Measurements from ENCODE around the gene MAEL. TPM values are rescaled to one million over a fixed set of nuclear protein-coding genes. Genes with fewer than 3 reads are reported as not detected.

The MAEL gene
- total RNA-seq, 1 experiment from 2014 or later = not detected

DNA sequence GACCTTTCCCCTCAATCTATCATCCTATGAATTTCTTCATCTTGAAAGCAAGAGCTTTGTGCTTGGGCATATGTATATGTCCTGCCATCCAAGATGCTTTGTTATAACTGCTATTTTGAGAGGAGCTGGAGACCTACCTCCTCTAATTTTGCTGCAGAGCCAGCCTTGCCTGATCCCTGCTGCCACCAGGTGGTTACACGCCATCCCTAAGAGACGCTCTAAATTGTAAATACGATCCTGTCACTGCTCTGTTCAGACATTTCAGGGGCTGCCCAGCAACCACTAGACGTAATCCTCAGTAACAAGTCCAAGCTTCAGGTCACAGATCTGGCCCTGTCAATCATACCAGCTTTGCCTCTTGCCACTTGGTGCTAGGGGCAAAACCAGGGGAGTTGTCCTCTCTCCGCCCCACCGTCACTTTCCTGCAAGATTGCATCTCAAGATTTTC is 68.2 kb downstream of the MAEL start:
- H3K4me3 ChIP-seq (ENCODE audit: insufficient read depth, low read depth, low read length) = no peak overlapping the region
- no peaks in the 10 kb centered on the region; the same call in 1 of the 2 replicates for H3K27me3 ChIP-seq (ENCODE audit: control insufficient read depth, insufficient read depth, low read length)
- DNase-seq = peak; percentile 65
- H3K36me3 ChIP-seq (replicated peaks; ENCODE audit: control insufficient read depth, insufficient read depth, low read length) = no peaks in the 10 kb centered on the region

GRCh38 chr1:167059045-167059808 is 70.1 kb downstream of the MAEL start:
- Histone ChIP-seq H3K4me3 (ENCODE audit: insufficient read depth, low read depth, low read length) (peak overlapping the region; percentile 8; the same call in 1 of the 2 replicates), H3K36me3 (replicated peaks; ENCODE audit: control insufficient read depth, insufficient read depth, low read length) (no peaks in the 10 kb centered on the region), H3K27me3 (ENCODE audit: control insufficient read depth, insufficient read depth, low read length) (no peaks in the 10 kb centered on the region; the same call in 1 of the 2 replicates)
- peak; percentile 77 for DNase-seq

DNA sequence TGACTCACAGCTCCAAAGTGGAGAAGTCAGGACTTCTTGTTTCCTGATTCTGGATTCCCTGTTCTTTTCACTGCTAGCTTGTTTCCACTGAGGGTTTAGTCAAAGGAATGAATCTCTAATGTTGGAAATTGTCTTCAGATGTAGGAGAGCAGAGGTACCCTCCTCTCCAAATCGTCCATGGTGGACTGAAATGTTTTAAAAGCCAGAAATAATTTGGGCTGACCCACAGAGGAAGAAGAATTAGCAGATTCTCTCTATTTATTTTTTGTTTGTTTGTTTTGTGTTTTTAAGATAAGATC is 70.7 kb downstream of the MAEL start:
- DNase-seq = no peak
- H3K4me3 ChIP-seq (ENCODE audit: insufficient read depth, low read depth, low read length) = no peak overlapping the region
- no peaks in the 10 kb centered on the region for H3K36me3 ChIP-seq (replicated peaks; ENCODE audit: control insufficient read depth, insufficient read depth, low read length)
- H3K27me3 ChIP-seq (ENCODE audit: control insufficient read depth, insufficient read depth, low read length) = no peaks in the 10 kb centered on the region; the same call in 1 of the 2 replicates

DNA sequence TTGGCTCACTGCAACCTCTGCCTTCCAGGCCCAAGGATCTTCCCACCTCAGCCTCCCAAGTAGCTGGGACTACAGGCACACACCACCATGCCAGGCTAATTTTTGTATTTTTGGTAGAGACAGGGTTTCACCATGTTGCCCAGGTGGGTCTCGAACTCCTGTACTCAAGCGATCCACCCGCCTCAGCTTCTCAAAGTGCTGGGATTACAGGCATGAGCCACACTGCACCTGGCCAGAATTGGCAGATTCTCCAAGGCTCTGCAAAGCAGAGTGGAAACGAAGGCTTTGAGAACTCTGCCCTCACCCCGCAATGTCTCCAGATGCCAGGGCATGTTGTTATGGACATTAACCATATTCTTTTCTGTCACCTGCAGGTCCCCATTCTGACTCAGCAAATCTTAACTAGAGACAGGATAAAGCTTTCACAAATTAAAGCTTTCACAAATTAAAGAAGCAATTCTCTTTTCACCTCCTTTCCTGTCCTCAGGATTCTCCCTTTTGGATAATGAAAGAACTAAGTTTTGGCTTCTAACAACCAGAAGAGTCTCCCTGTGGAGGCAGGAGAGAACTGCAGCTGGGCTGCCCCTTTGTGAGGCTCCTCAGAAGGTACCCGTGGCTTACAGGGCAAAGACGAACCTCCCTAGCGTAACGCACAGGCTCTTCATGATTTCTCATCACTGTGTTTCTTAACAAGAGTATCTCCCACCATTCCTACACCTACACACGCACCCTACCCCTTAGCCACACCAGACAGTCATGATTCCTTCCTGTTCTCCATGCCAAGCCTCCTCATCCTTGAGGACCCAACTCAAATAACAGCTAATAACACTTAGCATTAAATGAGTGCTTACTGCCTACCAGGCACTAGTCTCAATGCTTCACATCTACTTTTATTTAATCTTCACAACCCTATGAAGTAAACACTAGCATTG is 71.3 kb downstream of the MAEL start:
- peak; percentile 61 for DNase-seq
- no peak overlapping the region for H3K4me3 ChIP-seq (ENCODE audit: insufficient read depth, low read depth, low read length)
- H3K27me3 ChIP-seq (ENCODE audit: control insufficient read depth, insufficient read depth, low read length) = no peaks in the 10 kb centered on the region; the same call in 1 of the 2 replicates
- no peaks in the 10 kb centered on the region for H3K36me3 ChIP-seq (replicated peaks; ENCODE audit: control insufficient read depth, insufficient read depth, low read length)

DNA sequence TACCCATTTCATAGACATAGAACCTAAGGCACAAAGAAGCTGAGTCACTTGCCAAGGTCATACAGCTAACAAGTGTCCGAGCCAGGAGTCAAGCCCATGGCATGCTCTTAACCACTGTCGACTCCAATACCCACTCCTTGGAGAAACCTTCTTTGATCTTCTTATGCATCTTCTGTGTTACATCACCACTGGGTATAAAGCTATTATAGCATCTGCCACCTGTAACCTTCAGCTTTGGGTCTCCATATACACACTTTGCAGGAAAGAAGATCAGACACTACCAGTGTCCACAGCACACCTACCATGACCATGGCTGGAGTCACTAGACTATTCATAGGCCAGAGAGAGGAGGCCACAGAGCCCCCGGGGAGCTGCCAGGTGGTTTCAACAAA is 72.0 kb downstream of the MAEL start:
- H3K4me3 ChIP-seq (ENCODE audit: insufficient read depth, low read depth, low read length) = no peak overlapping the region
- DNase-seq = no peak

DNA sequence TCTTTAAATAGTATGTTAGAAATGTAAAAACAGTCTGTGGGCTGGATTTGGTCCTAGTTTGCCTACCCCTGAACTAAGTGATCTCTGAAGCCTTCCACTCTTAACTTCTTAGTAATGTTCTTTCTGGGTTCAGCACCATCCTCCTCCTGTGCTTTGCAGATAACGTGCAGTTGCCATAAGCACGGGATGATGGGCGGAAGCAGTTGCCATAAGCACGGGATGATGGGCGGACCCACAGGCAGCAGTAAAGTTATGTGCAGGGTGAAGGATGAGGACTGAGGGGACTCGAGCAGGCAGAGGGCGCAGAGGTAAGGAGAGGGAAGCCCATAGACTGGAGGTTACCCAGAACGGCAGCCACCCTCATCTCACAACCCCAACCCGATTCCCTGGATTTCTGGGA is 75.5 kb downstream of the MAEL start:
- DNase-seq = no peak
- Histone ChIP-seq H3K4me3 (ENCODE audit: insufficient read depth, low read depth, low read length) (no peak overlapping the region), H3K36me3 (replicated peaks; ENCODE audit: control insufficient read depth, insufficient read depth, low read length) (no peaks in the 10 kb centered on the region), H3K27me3 (ENCODE audit: control insufficient read depth, insufficient read depth, low read length) (peaks cover 1% of the 10 kb centered on the region; the same call in 1 of the 2 replicates)

More for the DNA sequence above, 72.0 kb downstream of the MAEL start:
- no peaks in the 10 kb centered on the region; the same call in 1 of the 2 replicates for H3K27me3 ChIP-seq (ENCODE audit: control insufficient read depth, insufficient read depth, low read length)
- no peaks in the 10 kb centered on the region for H3K36me3 ChIP-seq (replicated peaks; ENCODE audit: control insufficient read depth, insufficient read depth, low read length)

DNA sequence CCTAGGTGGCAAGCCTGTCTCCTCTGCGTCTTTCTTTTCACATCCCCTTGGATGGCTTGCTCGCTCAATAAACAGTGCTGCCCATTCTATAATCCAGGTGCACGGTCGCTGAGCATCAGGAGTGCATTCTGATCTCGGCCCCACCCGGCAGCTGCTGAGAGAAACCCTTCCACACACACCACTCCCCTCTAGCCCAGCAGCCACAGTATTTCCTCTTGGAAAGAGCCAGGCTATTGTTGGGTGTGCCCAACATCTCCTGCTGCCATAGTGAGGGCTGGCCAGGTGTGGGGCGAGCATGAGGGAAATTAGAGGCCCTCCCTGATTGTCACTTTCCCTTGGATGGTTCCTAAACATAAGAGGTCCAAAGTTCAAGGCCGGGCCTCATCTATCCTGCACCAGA is 76.4 kb downstream of the MAEL start:
- Histone ChIP-seq H3K36me3 (replicated peaks; ENCODE audit: control insufficient read depth, insufficient read depth, low read length) (no peaks in the 10 kb centered on the region), H3K4me3 (ENCODE audit: insufficient read depth, low read depth, low read length) (no peak overlapping the region), H3K27me3 (ENCODE audit: control insufficient read depth, insufficient read depth, low read length) (0 out of 2 replicates have a peak, but pooled peaks cover 1% of the 10 kb centered on the region)
- no peak for DNase-seq

- H3K27me3 ChIP-seq (ENCODE audit: control insufficient read depth, insufficient read depth, low read length) = 0 out of 2 replicates have a peak, but pooled peaks cover 1% of the 10 kb centered on the region
- no peaks in the 10 kb centered on the region for H3K36me3 ChIP-seq (replicated peaks; ENCODE audit: control insufficient read depth, insufficient read depth, low read length)
- peak overlapping the region; percentile 13 for H3K4me3 ChIP-seq (ENCODE audit: insufficient read depth, low read depth, low read length)
- DNase-seq = peak; percentile 95
Measured at GRCh38 chr1:167066333-167067122, 77.4 kb downstream of the MAEL start.

DNA sequence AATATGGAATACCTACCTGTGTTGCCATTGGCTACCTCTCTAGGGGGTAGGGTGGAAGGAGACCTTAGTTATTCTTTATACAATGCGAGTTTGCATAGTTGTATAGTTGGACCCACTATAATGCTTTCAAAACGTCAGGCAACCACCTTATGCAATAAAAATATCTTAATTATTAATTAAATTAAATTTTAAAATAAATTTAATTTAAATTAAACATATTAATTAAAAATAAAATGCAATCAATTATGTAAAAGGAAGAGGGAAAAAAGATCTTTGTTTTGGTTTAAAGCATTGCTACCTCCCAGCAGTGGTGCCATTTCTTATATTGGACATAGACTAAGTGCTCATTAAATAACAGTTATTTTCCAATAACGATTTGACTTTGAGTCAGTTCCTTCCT is 78.8 kb downstream of the MAEL start:
- no peaks in the 10 kb centered on the region for H3K36me3 ChIP-seq (replicated peaks; ENCODE audit: control insufficient read depth, insufficient read depth, low read length)
- H3K4me3 ChIP-seq (ENCODE audit: insufficient read depth, low read depth, low read length) = no peak overlapping the region
- DNase-seq = no peak
- H3K27me3 ChIP-seq (ENCODE audit: control insufficient read depth, insufficient read depth, low read length) = 0 out of 2 replicates have a peak, but pooled peaks cover 1% of the 10 kb centered on the region

GRCh38 chr1:167068761-167069160 is 79.7 kb downstream of the MAEL start:
- H3K4me3 ChIP-seq (ENCODE audit: insufficient read depth, low read depth, low read length) = no peak overlapping the region
- H3K27me3 ChIP-seq (ENCODE audit: control insufficient read depth, insufficient read depth, low read length) = 0 out of 2 replicates have a peak, but pooled peaks cover 1% of the 10 kb centered on the region
- DNase-seq = no peak
- no peaks in the 10 kb centered on the region for H3K36me3 ChIP-seq (replicated peaks; ENCODE audit: control insufficient read depth, insufficient read depth, low read length)

DNA sequence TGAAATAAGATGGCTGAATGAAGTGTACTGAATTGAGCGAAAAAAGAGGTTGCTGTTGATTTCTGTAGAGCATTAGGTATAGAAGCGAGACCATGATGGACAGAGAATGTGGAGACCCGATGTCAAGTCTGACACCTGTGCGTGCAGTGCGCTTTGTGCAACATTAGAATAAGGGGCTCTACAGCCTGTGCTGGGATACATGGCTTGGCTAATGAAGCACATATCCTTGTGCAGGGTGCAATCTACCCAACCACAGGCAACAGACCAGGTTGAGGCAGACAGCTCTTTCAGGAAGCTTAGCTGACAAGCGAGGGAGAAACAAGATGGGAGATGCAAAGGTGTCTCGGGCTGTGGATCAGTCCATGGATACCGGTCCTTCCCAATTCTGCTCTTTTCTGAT is 82.2 kb downstream of the MAEL start:
- Histone ChIP-seq H3K27me3 (ENCODE audit: control insufficient read depth, insufficient read depth, low read length) (0 out of 2 replicates have a peak, but pooled peaks cover under 1% of the 10 kb centered on the region), H3K36me3 (replicated peaks; ENCODE audit: control insufficient read depth, insufficient read depth, low read length) (no peaks in the 10 kb centered on the region), H3K4me3 (ENCODE audit: insufficient read depth, low read depth, low read length) (no peak overlapping the region)
- DNase-seq = no peak

Measured in H7 (cell line).